Fibroblast of lung (primary cell): ENCODE measurements around the gene FHIT. TPM values are rescaled to one million over a fixed set of nuclear protein-coding genes. Genes with fewer than 3 reads are reported as not detected.
A peak's percentile ranks its signal among the peaks of the same experiment; 100 is the strongest.

ENCODE experiments used
- DNase-seq, 2 donors: peaks; one replicate each; pipeline versions ENCODE4 v3.0.0 to v3.0.0-alpha.2; 2010; ENCODE audit warnings: low read depth in 2 of 2
- H2AFZ ChIP-seq: 2 replicates; pipeline ENCODE4 v1.5.1; 2012; ENCODE audit warnings: low read length, control low read depth, inconsistent platforms
- H3K27ac ChIP-seq: 2 replicates; pipeline ENCODE4 v1.5.1; 2011; ENCODE audit warnings: low read length, control low read depth; ENCODE audit not compliant: insufficient read depth
- H3K27me3 ChIP-seq: 2 replicates; pipeline ENCODE4 v1.5.1; 2011; ENCODE audit warnings: mild to moderate bottlenecking, low read length; ENCODE audit not compliant: control insufficient read depth, insufficient read depth
- H3K36me3 ChIP-seq: 2 replicates; pipeline ENCODE4 v1.5.1; 2011; ENCODE audit warnings: low read length; ENCODE audit not compliant: control insufficient read depth, insufficient read depth
- H3K4me1 ChIP-seq: 2 replicates; pipeline ENCODE4 v1.5.1; 2011; ENCODE audit warnings: low read length; ENCODE audit not compliant: control insufficient read depth, insufficient read depth; ENCODE audit errors: extremely low read depth
- H3K4me2 ChIP-seq: 2 replicates; pipeline ENCODE4 v1.5.1; 2011; ENCODE audit warnings: low read length, control low read depth; ENCODE audit not compliant: insufficient read depth; ENCODE audit errors: extremely low read depth
- H3K4me3 ChIP-seq, 4 experiments: fragments of 200-600 bp in 1 of 4; sonication (generic) in 1 of 4; replicated peaks in 1 of 4; 2 replicates each; pipeline ENCODE4 v1.5.1; 2011 to 2016; ENCODE audit warnings: low read length in 4 of 4, low read depth in 3 of 4, mild to moderate bottlenecking in 3 of 4, control low read depth in 2 of 4, inconsistent platforms in 1 of 4, mixed read lengths in 1 of 4; ENCODE audit not compliant: insufficient read depth in 1 of 4; ENCODE audit errors: control extremely low read depth in 1 of 4
- H3K79me2 ChIP-seq: 2 replicates; pipeline ENCODE4 v1.5.1; 2012; ENCODE audit warnings: mild to moderate bottlenecking, low read length, inconsistent platforms; ENCODE audit not compliant: control insufficient read depth, insufficient read depth
- H3K9ac ChIP-seq: 2 replicates; pipeline ENCODE4 v1.5.1; 2011; ENCODE audit warnings: mild to moderate bottlenecking, low read length, control low read depth; ENCODE audit not compliant: insufficient read depth
- H3K9me3 ChIP-seq: 2 replicates; pipeline ENCODE4 v1.5.1; 2012; ENCODE audit warnings: low read depth, low read length; ENCODE audit not compliant: control insufficient read depth, insufficient read depth
- H4K20me1 ChIP-seq: 2 replicates; pipeline ENCODE4 v1.5.1; 2011; ENCODE audit warnings: low read length; ENCODE audit not compliant: control insufficient read depth, insufficient read depth; ENCODE audit errors: extremely low read depth
- CTCF ChIP-seq, 2 donors: IDR thresholded peaks in 1 of 2; conservative IDR thresholded peaks in 1 of 2; 1 replicate in 1 of 2; 2 replicates in 1 of 2; pipeline ENCODE4 v1.5.1; 2011 to 2012; ENCODE audit warnings: low read length in 2 of 2, control low read depth in 1 of 2, inconsistent platforms in 1 of 2, low read depth in 1 of 2, mild to moderate bottlenecking in 1 of 2
- EZH2 ChIP-seq: IDR thresholded peaks from 2 replicates; pipeline ENCODE4 v1.5.1; 2012; ENCODE audit warnings: low read length, control low read depth, mild to moderate bottlenecking; ENCODE audit errors: missing control alignments
- polyA plus RNA-seq, 2 donors: library from polyadenylated mRNA; depleted of rRNA in 1 of 2; stranded (reverse) in 1 of 2; unstranded in 1 of 2; fragments of >200 nt; gene quantifications; 2 replicates each; pipeline ENCODE4 v1.2.1, GENCODE V29; 2011 to 2012; ENCODE audit warnings: missing spikeins in 1 of 2
- total RNA-seq: library from RNA; depleted of rRNA; stranded (reverse); fragments of >200 nt; gene quantifications from 2 replicates; pipeline ENCODE4 v1.2.1, GENCODE V29; 2014

The FHIT gene
- total and polyA plus RNA-seq, 2 donors (not counting 1 experiment from before 2014, with no cell fraction given) = 0.79 to 2.1 TPM

DNA sequence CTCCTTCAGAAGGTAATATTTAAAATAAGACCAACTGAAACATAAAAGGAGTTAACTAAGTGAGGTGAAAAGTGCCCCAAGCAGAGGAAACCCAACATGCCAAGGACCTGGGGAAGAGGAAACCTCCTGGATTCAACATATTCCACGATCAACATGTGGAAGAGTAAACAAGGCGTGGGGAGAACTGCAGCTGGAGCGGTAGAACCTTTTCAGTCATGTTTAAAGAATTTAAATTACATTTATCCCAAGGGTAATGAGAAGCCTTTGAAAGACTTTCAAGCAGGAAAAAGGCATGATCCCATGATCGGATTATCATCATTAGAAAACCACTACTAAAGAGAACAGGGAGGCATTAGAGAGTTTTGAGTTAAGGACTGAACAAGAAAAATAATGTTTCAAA is 330.7 kb downstream of the FHIT start:
- TF ChIP-seq CTCF (conservative IDR thresholded peaks at IDR 0.05 in 1 of 2, IDR thresholded peaks at IDR 0.05 in 1 of 2; ENCODE audit: low read depth in 1 of 2, low read length in 2 of 2) (no peak), EZH2 (no peak)
- H3K27ac ChIP-seq = no peak overlapping the region
- H3K9ac ChIP-seq = no peak overlapping the region
- no peak overlapping the region for H3K4me2 ChIP-seq
- H2AFZ ChIP-seq = no peak overlapping the region
- no peaks in the 10 kb centered on the region for H3K27me3 ChIP-seq
- H3K36me3 ChIP-seq = no peaks in the 10 kb centered on the region
- no peaks in the 10 kb centered on the region for H3K4me1 ChIP-seq
- DNase-seq = no peak
- no peaks in the 10 kb centered on the region for H4K20me1 ChIP-seq
- no peaks in the 10 kb centered on the region for H3K9me3 ChIP-seq
- no peak overlapping the region for H3K4me3 ChIP-seq
- H3K79me2 ChIP-seq = no peaks in the 10 kb centered on the region

- H3K4me1 ChIP-seq = no peaks in the 10 kb centered on the region
- H3K27ac ChIP-seq = no peak overlapping the region
- no peaks in the 10 kb centered on the region for H3K27me3 ChIP-seq
- TF ChIP-seq EZH2 (no peak), CTCF (conservative IDR thresholded peaks at IDR 0.05 in 1 of 2, IDR thresholded peaks at IDR 0.05 in 1 of 2; ENCODE audit: low read depth in 1 of 2, low read length in 2 of 2) (no peak)
- peak in 1 of 2 donors; percentile 3 for DNase-seq
- no peak overlapping the region for H2AFZ ChIP-seq
- H3K9ac ChIP-seq = no peak overlapping the region
- no peaks in the 10 kb centered on the region for H4K20me1 ChIP-seq
- H3K79me2 ChIP-seq = no peaks in the 10 kb centered on the region
- H3K9me3 ChIP-seq = no peaks in the 10 kb centered on the region
- no peak overlapping the region for H3K4me3 ChIP-seq
- H3K4me2 ChIP-seq = no peak overlapping the region
- no peaks in the 10 kb centered on the region for H3K36me3 ChIP-seq
Measured at GRCh38 chr3:60919296-60919695, 332.0 kb downstream of the FHIT start.

- Histone ChIP-seq H3K79me2 (no peaks in the 10 kb centered on the region), H3K9me3 (no peaks in the 10 kb centered on the region), H3K27ac (no peak overlapping the region), H2AFZ (no peak overlapping the region), H3K9ac (no peak overlapping the region), H3K36me3 (no peaks in the 10 kb centered on the region), H4K20me1 (no peaks in the 10 kb centered on the region), H3K4me3 (no peak overlapping the region), H3K4me2 (no peak overlapping the region), H3K27me3 (no peaks in the 10 kb centered on the region), H3K4me1 (no peaks in the 10 kb centered on the region)
- no peak for DNase-seq
- TF ChIP-seq EZH2 = no peak
- TF ChIP-seq CTCF (conservative IDR thresholded peaks at IDR 0.05 in 1 of 2, IDR thresholded peaks at IDR 0.05 in 1 of 2; ENCODE audit: low read depth in 1 of 2, low read length in 2 of 2) = no peak
Measured at GRCh38 chr3:60917141-60917540, 334.1 kb downstream of the FHIT start.
